Tibial nerve (tissue), 4 donors: ENCODE measurements around the gene EPS8. TPM values are rescaled to one million over a fixed set of nuclear protein-coding genes. Genes with fewer than 3 reads are reported as not detected.

ENCODE experiments used
- DNase-seq, 2 donors: peaks; one replicate each; pipeline ENCODE4 v3.0.0-alpha.2; 2019; ENCODE audit warnings: low spot score in 2 of 2
- H3K27ac ChIP-seq, 4 donors: fragments of 200-600 bp; sonication (generic) in 3 of 4; one replicate each; pipeline ENCODE4 v1.5.1; 2017 to 2019; ENCODE audit warnings: mild to moderate bottlenecking in 1 of 4
- H3K27me3 ChIP-seq, 2 donors: fragments of 200-600 bp; sonication (generic) in 1 of 2; one replicate each; pipeline versions ENCODE4 v1.5.1 to v1.6.0; 2017 to 2019
- H3K36me3 ChIP-seq, 3 donors: fragments of 200-600 bp; sonication (generic); one replicate each; pipeline ENCODE4 v1.5.1; 2018 to 2019
- H3K4me1 ChIP-seq, 4 donors: fragments of 200-600 bp; sonication (generic) in 3 of 4; one replicate each; pipeline ENCODE4 v1.5.1; 2017 to 2019
- H3K4me3 ChIP-seq, 4 donors: fragments of 200-600 bp; sonication (generic) in 3 of 4; one replicate each; pipeline ENCODE4 v1.5.1; 2017 to 2019; ENCODE audit warnings: mild to moderate bottlenecking in 1 of 4, moderate library complexity in 1 of 4
- H3K9me3 ChIP-seq, 4 donors: fragments of 200-600 bp; sonication (generic) in 3 of 4; one replicate each; pipeline ENCODE4 v1.5.1; 2017 to 2019
- EP300 ChIP-seq, 2 donors: sonication (generic); formaldehyde crosslinking; IDR thresholded peaks; one replicate each; pipeline ENCODE4 v1.6.1; 2017; ENCODE audit warnings: antibody characterized with exemption in 2 of 2, mild to moderate bottlenecking in 1 of 2
- POLR2A ChIP-seq, 2 donors: fragments of 450-650 bp; IDR thresholded peaks; one replicate each; pipeline ENCODE4 v1.6.1; 2017; ENCODE audit warnings: antibody characterized with exemption in 2 of 2, mild to moderate bottlenecking in 2 of 2, moderate library complexity in 2 of 2
- WGBS, 2 donors: methylation state at CpG; one replicate each; pipeline ENCODE4 v1.1.5; 2018; 5-methylcytosine and 5-hydroxymethylcytosine counted together
- total RNA-seq, 4 donors: library from RNA; depleted of rRNA; stranded (reverse); fragments of >200 nt; gene quantifications; one replicate each; pipeline ENCODE4 v1.1.0, GENCODE V29; 2016
- TF ChIP-seq, protein P1 (sequence below), 5 experiments: fragments of 200-600 bp in 3 of 5; fragments of 450-650 bp in 2 of 5; sonication (generic) in 3 of 5; IDR thresholded peaks; one replicate each; pipeline ENCODE4 v1.5.1; 2016 to 2019; ENCODE audit warnings: antibody characterized with exemption in 5 of 5, mild to moderate bottlenecking in 3 of 5, moderate library complexity in 2 of 5

EPS8 gene
- total RNA-seq, 4 donors from 2014 or later: 153 to 215 (median 193) TPM

DNA sequence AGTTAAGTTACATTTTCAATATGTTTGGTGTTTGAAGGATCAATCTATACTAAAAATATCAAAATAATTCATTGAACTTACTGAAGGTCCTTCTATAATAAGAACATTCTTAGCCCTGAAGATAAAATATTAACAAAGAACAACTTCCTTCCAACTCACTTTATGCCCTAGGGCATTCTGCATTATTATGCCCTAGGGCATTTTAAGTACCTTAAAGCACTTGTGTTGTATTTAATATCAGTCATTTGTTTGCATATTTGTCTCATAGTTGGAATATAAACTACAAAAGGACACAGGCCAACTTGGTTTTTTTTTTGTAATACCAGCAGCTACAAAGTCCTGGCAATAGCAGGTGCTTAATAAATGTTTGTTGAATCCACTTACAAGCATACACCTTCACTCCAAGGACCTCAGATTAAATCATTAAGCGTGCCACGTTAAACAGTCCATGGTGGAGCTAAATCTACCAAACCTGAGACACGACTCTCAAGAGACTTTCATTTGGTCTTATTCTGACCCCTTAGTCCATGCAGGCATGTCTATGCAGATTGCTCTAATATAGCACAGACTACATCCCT is 50.7 kb downstream of the EPS8 start:
- DNase-seq: no peak
- WGBS, 2 donors: 80 to 87% methylated on average over 3 of the region's 3 CpGs
- H3K27me3 ChIP-seq: no peaks in the 10 kb centered on the region
- peaks cover 0 to 9% (median 4%) of the 10 kb centered on the region in 4 donors for H3K4me1 ChIP-seq
- no peaks in the 10 kb centered on the region for H3K36me3 ChIP-seq
- no peak overlapping the region for H3K27ac ChIP-seq
- TF ChIP-seq, protein P1, sequence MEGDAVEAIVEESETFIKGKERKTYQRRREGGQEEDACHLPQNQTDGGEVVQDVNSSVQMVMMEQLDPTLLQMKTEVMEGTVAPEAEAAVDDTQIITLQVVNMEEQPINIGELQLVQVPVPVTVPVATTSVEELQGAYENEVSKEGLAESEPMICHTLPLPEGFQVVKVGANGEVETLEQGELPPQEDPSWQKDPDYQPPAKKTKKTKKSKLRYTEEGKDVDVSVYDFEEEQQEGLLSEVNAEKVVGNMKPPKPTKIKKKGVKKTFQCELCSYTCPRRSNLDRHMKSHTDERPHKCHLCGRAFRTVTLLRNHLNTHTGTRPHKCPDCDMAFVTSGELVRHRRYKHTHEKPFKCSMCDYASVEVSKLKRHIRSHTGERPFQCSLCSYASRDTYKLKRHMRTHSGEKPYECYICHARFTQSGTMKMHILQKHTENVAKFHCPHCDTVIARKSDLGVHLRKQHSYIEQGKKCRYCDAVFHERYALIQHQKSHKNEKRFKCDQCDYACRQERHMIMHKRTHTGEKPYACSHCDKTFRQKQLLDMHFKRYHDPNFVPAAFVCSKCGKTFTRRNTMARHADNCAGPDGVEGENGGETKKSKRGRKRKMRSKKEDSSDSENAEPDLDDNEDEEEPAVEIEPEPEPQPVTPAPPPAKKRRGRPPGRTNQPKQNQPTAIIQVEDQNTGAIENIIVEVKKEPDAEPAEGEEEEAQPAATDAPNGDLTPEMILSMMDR (IDR thresholded peaks at IDR 0.05): no peak
- TF ChIP-seq POLR2A (IDR thresholded peaks at IDR 0.05) (no peak), EP300 (IDR thresholded peaks at IDR 0.05) (no peak)
- H3K4me3 ChIP-seq: no peak overlapping the region
- no peaks in the 10 kb centered on the region for H3K9me3 ChIP-seq

DNA sequence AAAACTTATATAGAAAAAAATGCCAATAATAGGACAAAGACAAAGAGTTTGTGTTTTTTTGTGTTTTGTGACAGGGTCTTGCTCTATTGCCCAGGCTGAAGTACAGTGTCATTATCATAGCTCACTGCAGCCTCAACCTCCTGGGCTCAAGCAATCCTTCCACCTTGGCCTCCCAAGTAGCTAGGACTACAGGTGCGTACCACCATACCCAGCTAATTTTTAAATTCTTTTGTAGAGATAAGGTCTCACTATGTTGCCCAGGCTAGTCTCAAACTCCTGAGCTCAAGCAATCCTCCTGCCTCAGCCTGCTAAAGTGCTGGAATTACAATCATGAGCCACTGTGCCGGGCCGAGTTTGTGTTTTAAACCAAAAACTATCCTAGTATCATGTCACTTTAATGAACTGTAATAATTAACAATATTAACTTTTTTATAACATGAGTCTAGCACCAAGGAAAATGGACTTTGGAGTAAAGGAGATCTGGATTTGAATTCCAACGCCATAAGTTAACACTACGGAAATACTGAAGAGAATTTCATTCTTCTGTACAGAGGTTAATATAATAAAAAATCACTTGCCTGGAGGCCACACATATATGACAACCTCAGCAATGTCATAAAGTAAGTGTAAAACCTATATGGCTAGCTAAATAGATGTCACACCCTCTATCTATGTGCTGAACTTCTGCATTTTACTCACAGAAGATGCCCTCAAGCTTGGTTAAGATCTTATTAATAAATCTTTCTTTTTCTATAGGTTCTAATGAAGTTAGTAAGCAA is 53.2 kb downstream of the EPS8 start:
- peaks cover 0 to 24% (median 4%) of the 10 kb centered on the region in 4 donors for H3K4me1 ChIP-seq
- DNase-seq: no peak

DNA sequence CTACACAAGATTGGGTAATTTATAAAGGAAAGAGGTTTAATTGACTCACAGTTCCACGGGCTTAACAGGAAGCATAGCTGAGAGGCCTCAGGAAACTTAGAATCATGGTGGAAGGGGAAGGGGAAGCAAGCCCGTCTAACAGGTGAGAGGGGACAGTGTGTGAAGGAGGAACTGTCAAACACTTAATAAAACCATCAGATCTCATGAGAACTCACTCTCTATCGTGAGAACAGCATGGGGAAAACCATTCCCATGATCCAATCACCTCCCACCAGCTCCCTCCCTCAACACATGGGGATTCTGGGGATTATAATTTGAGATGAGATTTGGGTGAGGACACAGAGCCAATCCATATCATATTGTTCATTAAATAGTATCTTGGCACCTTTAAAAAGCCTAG is 56.1 kb downstream of the EPS8 start:
- 80 to 82% methylated on average over 3 of the region's 3 CpGs for whole genome bisulfite sequencing, 2 donors
- Histone ChIP-seq H3K27ac (peak overlapping the region in 1 of 4 donors; percentile 31), H3K9me3 (no peaks in the 10 kb centered on the region), H3K4me1 (peaks cover 0 to 23% (median 5%) of the 10 kb centered on the region in 4 donors), H3K27me3 (no peaks in the 10 kb centered on the region), H3K4me3 (no peak overlapping the region), H3K36me3 (no peaks in the 10 kb centered on the region)
- TF ChIP-seq, protein P1 (IDR thresholded peaks at IDR 0.05): no peak
- TF ChIP-seq POLR2A (IDR thresholded peaks at IDR 0.05) (no peak), EP300 (IDR thresholded peaks at IDR 0.05) (no peak)
- DNase-seq: no peak

More for the DNA sequence above, 53.2 kb downstream of the EPS8 start:
- H3K4me3 ChIP-seq: no peak overlapping the region
- WGBS, 2 donors: 95 to 97% methylated on average over 5 of the region's 5 CpGs
- no peaks in the 10 kb centered on the region for H3K27me3 ChIP-seq
- H3K9me3 ChIP-seq: no peaks in the 10 kb centered on the region
- H3K36me3 ChIP-seq: no peaks in the 10 kb centered on the region
- no peak for TF ChIP-seq POLR2A (IDR thresholded peaks at IDR 0.05)
- TF ChIP-seq, protein P1 (IDR thresholded peaks at IDR 0.05): no peak
- no peak for TF ChIP-seq EP300 (IDR thresholded peaks at IDR 0.05)
- H3K27ac ChIP-seq: no peak overlapping the region

DNA sequence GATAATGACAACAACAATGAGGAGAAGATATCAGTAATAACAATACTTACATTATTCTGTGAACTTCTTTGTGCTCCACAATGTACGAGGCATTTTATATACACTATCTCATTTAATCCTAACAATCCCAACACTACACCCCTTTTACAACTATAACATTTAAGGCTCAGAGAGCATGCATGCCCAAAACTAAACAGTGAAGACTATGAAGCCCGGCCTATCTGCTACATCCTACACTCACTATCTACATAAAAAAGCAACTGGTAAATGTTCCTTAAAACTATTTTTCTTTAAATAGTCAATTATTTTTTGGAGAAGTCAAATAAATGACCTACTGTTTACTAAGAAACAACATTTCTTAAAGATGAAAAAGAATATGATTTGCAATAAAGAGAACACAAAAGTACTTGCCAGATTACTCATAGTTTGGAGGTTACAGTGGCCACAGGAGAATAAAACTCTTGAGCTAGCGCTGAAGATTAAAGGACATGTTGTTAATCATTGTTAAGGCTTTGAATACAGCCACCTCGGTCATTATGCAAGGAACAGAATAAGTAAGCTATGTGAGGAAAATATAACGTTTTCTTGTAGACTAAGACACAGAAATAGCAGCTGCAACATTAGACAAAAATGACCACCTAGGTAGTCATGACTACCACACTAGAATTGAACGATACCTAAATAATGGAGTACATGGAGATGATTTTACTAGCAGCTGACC is 56.7 kb downstream of the EPS8 start:
- peaks cover 0 to 25% (median 7%) of the 10 kb centered on the region in 4 donors for H3K4me1 ChIP-seq
- WGBS, 2 donors: 61 to 66% methylated on average over 6 of the region's 6 CpGs
- DNase-seq: no peak
- no peaks in the 10 kb centered on the region for H3K27me3 ChIP-seq
- TF ChIP-seq POLR2A (IDR thresholded peaks at IDR 0.05): no peak
- TF ChIP-seq EP300 (IDR thresholded peaks at IDR 0.05): peak in 1 of 2 donors; percentile 48
- no peak overlapping the region for H3K4me3 ChIP-seq
- H3K9me3 ChIP-seq: no peaks in the 10 kb centered on the region
- peak overlapping the region in 2 of 4 donors; percentile 13 to 31 for H3K27ac ChIP-seq
- no peaks in the 10 kb centered on the region for H3K36me3 ChIP-seq

DNA sequence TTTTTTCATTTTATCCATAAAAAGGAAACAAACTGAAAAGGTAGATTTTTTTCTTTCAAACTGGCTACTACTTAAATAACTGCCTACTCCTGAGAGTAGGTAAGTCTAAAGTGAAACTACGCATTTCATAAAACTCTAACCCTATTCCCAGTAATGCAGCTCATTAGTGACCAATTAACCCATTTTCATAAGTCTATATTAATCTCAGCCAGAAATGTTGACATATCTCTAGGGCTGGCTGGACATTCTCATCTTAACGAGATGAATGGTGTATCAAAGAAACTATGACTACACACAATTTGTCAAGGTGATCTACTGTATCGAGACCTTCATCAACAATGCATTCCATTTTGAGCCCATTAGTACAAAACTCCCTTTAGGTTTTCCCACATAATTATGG is 57.2 kb downstream of the EPS8 start:
- no peaks in the 10 kb centered on the region for H3K9me3 ChIP-seq
- H3K27me3 ChIP-seq: no peaks in the 10 kb centered on the region
- TF ChIP-seq POLR2A (IDR thresholded peaks at IDR 0.05) (no peak), EP300 (IDR thresholded peaks at IDR 0.05) (no peak)
- TF ChIP-seq, protein P1 (IDR thresholded peaks at IDR 0.05): no peak
- H3K27ac ChIP-seq: peak overlapping the region in 1 of 4 donors; percentile 13
- DNase-seq: no peak
- peaks cover 0 to 28% (median 5%) of the 10 kb centered on the region in 4 donors for H3K4me1 ChIP-seq
- no peak overlapping the region for H3K4me3 ChIP-seq
- 92 to 94% methylated on average over 3 of the region's 3 CpGs for WGBS, 2 donors
- H3K36me3 ChIP-seq: no peaks in the 10 kb centered on the region
